Activated T-cell treated with anti-CD3 and anti-CD28 coated beads for 1 hour (primary cell): ENCODE results near the gene SLC2A13.
"Not testable (repeated sequence)": the region's sequence is repeated elsewhere in the genome, so short reads cannot be mapped to it uniquely, and the experiment has no call there.

Experiments
- DNase-seq: peaks from one replicate; pipeline ENCODE4 v3.0.0-alpha.2; 2020; ENCODE audit warnings: low read depth

The SLC2A13 gene

DNA sequence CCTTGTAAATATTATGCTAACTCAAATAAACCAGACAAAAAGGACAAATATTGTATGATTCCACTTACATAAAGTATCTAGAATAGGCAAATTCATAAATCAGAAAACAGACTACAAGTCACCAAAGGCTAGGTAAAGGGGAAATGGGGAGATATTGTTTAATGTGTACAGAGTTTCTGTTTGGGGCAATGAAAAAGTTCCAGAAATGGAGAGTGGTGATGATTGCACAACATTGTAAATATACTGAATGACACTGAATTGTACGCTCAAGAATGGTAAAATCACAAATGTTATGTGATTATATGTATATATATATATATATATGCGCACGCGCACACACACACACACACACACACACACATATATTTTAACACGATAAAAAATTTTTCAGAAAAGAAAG is 182.5 kb downstream of the SLC2A13 start:
- no peak for DNase-seq

DNA sequence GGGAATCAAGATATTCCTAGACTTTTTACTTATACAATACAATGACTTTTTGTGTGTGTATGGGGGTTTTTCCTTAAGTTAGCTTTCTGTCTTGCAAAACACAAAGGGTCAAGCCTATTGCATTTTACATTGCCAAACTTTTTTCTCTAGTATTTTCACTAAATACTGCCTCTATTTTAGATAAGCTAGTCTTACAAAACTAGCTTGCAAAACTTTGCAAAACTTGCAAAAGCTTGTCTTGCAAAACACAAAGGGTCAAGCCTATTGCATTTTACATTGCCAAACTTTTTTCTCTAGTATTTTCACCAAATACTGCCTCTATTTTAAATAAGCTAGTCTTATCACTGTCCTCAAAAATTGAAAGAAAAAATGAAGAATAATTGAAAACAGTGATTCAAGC is 183.3 kb downstream of the SLC2A13 start:
- not testable (repeated sequence) for DNase-seq

DNA sequence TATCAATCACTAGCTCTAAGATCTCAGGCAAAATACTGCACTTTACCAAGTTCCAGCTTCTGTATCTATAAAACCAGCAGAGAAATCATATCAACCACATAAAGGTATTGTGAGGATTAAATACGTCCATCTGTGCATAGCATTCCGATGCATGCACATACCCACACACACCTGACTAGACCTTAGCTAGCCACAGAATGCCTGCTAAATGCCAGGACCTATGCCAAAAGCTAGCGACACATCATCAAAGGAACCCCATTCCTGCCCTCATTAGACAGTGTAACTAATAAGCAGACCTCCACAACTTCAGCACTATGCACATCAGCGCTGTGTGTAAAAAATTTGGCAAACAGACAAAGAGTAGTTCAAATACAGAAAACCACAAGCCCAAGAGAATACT is 185.2 kb downstream of the SLC2A13 start:
- no peak for DNase-seq

DNA sequence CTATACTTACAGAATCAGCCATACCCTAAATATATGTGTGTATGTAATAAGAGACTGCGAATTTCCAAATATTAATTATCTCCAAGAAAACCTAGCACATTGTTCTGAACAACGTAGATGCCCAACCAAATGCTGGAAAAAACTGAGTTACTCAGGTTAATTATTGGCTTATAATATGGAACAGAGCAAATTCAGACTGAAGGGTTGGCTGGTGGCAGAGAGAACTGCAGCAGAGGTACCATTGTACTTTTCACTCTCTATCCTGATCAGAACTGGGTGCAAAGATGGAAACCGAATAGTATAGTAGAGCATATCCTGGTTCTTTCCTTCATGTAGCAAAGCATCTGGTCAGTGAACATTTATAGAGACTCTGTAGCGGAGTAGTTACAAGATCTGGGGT is 185.7 kb downstream of the SLC2A13 start:
- no peak for DNase-seq

DNA sequence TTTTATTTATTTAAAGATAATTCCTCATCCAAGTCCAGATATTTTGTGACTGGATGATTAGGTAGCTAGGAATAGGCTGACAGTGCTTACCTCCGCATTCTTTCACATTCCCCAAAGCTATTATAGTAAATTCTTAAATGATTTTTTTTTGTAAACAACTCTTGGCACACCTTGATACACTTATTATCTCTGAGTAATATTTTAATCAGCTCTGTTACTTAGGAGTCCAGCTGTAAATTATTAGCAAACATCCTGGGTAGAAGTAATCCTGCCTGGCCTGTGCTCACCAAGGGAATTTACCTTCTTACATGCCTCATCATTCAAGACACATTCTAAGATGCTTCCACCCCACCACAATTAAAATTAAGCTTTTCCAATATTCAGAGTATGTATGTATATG is 186.1 kb downstream of the SLC2A13 start:
- no peak for DNase-seq

DNA sequence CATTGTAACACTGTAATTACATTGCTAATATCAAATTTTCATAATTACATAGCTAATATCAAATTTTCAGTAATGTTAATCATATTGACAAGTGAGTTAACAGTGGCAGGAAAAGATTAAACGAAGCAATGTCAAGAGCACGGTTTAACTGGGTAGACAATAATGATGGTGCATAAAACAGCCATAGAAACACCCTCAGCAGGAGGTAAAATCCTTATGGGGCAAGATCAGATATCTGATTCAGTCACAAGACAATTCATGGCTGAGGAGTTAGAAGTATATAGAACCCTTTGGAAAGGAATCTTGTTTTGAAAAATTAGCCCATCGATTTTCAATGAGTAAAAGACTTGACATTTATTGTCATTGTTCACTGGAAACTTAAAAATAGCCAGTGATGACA is 190.6 kb downstream of the SLC2A13 start:
- no peak for DNase-seq

DNA sequence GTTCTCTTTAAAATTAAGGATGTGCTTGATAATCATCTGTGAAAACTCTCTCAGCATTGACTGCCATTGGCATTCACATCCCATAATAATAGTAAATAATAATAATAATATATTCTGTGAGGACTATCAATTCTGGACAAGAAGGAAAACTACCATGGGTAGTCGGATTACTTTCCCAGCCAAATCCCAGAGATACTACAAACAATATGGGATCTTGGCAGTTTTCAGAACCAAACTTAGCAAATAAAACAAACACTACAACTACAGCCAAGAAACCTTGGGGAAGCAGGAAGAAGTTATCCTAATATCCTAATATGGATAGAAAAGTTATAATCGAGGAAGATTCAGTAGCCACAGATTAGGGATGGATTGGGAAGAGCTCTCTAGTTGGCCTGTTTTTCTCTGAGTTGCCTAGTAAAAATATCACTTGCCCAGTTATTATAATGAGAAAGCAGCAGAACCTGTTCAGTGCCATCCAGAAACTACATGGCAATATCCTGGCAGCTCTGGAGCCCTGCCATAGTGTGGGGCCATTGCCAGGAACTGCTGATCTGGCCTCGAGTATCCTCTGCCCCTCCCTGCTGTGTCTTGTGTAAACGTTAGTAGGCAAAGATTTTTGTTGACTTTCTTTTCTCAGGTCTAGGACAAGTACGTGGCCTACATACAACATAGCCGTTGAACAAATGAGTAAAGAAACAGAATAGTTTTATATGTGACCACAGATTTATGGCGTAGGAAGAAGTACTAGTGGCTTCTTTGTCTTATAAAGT is 193.5 kb downstream of the SLC2A13 start:
- no peak for DNase-seq

DNA sequence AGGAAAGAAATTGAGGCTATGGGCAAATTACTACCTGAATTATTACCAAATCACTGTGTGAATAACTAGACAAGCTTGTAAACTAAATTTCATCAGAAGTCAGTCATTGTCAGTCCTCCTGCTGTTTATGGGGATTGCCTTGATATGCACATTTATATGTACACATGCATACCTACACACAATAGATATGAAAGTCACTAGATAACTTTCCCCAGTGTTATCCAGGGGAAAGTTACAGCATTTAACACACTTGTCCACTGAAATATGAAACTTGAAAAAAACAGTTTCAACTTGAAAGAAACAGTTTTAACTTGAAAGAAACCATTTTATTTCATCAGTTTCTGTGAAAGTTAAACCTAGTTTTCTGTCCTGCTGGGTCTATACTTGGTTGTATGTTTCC is 199.6 kb downstream of the SLC2A13 start:
- no peak for DNase-seq

DNA sequence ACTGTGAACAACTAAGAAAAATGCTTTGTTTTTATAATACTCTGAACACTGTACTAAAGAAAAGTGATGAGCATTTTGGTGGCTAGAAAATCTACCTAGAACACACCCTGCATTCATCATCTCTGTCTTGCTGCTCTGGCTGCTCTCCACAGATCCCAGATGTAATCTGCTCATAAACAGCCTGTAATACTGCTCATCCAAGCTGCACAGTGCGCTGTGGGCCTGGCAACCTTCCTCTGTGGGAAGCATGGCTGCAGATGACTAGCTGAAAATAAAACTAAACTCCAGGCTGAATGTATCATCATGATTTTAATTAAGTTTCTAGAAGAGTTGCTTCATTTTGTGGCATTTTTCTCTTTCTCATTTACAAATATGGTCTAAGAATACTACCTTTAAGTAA is 200.7 kb downstream of the SLC2A13 start:
- no peak for DNase-seq

DNA sequence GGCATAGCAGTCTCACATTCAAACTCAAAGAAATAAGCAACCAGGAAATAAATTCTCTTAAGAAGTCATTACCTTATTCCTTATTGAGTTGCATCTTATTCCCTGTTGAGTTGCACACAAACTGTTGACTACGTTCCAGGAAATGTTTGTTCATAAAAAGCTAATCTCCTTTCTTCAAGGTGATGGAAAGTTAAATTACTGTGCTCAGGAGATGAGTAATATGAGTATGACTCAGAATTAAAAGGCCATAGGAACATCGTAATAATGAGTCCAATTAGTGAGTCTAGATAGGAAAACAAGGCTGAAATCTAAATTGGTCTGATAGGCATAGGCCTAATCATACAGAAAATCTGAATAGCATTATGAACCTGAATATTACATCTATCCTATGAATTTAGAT is 203.1 kb downstream of the SLC2A13 start:
- DNase-seq: no peak

DNA sequence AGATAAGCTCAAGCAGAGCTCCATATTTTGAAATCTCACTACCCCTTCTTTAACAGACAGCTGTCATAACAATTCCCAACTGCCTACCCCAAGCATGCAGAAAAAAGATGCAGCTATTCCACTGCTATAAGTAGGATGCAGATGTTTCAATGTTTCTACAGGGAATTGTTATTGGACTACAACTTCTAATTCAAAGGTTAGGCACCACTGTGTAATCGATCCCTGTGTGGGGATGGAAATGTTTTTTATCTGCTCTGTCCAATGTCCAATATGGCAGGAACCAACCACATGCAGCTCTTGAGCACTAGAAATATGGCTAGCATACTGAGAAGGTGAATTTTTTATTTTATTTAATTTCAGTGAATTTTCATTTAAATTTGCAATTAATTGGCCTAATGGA is 208.6 kb downstream of the SLC2A13 start:
- no peak for DNase-seq

DNA sequence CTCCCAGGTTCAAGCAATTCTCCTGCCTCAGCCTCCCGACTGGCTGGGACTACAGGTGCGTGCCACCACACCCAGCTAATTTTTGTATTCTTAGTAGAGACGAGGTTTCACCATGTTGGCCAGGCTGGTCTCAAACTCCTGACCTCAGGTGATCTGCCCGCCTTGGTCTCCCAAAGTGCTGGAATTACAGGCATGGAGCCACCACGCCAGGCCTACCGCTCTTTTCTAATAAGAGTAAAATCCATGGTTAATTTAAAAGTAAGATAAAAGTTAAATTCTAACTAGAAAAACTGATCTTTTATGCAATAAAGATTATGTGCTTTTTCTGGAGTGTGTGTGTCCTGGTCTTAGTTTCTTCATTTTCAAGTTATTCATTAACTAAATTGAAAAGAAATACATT is 212.5 kb downstream of the SLC2A13 start:
- not testable (repeated sequence) for DNase-seq

DNA sequence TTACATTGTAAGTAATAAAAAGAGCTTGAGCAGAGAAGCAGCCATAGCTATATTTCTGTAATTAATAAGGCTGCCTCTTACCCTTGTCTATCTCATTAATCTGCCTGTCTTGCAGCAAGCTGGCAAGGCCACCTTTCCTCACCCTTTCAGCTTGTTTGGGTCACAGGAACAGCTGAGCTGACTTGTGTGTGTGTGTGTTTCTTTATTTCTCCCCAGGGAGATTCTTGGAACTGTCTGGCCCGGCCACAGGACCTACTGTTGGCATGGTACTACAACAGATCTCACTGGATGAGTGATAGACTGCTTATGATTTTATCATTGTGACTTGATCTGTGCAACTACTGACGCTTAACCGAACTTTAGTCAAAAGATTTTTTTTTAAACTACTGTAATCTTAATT is 213.7 kb downstream of the SLC2A13 start:
- no peak for DNase-seq

DNA sequence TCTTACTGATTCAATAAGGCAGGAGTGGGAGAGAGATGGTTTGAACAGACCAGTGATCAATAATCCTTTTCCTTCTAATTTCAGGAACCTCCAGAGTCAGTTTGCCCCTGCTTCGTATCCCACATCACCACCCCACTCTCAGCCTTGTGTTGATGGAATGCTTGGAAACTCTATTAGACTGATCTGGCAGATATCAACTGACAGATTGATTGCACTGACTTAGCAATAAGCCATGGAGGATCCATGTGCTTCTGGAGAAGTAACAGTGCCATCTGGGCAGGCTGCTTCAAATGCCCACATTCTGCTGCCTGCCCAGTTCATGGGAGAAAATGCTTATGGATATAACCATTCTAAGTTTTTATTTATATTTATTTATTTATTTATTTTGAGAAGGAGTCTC is 218.0 kb downstream of the SLC2A13 start:
- no peak for DNase-seq

DNA sequence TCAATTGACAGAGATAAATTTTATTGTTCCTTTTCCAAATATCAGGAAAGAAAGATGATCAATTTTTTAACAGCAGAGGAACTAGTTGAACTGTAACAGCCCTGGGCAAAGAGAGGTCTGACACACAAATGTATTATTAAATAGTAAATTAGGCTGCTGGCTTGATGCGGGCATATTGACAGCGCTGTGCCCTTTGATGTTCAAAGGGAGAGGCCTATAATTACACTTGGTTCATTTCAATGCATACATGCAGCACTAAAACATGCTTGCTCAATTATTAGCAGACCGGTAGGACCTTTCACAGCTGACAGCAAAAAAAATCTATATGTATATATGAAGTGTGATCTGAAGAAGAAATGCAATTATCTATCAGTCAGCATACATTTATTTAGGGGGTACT is 219.8 kb downstream of the SLC2A13 start:
- DNase-seq: no peak

DNA sequence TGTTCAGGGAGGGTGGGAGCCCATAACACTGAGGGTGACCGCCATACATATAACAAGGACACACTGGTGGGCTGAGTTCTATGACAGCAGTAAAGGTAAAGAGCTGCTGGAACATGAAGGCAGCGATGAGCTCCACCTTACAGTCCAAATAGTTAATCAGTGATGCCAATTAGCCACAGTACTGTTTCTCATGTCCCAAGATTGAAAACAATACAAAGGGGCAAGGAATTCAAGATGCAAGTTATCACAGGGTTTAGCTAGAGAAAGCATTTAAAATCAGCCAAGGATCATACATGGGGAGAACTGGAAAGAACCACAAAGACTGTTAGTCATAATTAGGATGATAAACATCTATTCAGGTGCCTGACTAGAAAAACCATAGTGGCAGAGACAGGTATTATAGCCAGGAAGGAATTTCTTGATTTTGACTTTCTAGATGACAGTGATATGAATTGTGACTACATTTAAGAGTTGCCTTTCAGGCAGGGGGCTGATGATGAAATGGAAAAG is 221.2 kb downstream of the SLC2A13 start:
- DNase-seq: no peak

DNA sequence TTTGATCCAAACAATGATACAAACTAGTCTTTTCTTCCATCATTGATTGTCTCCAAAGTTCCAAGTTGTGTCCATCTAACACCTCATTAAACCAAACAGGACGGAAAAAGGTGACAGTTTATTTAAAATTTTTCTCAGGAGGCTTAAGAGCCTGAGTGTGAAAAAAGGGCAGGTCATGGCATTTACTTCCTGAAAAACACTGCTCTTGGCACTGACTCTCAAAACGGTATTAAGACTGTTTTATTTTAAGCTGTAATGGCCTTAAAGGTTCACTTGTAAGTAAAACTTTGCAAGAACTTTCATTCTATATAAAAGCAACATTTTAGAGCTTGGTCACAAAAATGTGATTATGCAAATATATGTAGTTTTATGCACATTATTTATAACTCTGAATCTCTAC is 222.5 kb downstream of the SLC2A13 start:
- DNase-seq: no peak

DNA sequence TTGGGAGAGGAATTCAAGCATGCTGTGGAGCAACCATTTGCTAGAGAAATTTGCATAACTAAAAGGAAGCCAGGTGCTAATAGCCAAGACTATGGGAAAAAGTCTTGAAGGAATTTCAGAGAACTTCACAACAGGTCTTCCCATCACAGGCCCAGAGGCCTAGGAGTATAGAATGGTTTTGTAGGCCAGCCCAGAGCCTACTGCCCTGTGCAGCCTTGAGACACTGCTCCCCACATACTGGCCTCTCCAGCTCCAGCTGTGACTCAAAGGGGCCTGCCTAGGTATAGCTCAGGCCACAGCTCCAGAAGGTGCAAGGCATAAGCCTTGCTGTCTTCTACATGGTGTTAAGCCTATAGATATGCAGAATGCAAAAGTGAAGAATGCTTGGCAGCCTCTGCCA is 227.1 kb downstream of the SLC2A13 start:
- DNase-seq: no peak

DNA sequence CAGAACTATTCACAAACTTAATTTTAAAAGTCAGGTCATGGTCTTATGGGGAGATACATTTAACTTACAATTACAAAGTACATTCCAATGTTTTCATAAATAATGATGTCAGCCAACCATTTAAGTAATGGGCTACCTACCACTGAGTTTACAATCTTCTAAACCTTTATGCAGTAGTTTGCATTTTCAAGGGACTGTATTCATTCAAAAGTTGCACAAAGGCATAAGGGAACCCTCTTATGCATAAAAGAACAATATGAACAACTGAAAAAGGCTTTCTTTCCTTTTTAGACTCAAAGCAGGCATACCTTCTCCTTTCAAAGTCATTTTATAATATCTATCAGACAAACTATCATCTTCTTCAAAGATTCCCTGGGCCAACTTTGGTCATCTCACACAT is 230.2 kb downstream of the SLC2A13 start:
- DNase-seq: no peak

DNA sequence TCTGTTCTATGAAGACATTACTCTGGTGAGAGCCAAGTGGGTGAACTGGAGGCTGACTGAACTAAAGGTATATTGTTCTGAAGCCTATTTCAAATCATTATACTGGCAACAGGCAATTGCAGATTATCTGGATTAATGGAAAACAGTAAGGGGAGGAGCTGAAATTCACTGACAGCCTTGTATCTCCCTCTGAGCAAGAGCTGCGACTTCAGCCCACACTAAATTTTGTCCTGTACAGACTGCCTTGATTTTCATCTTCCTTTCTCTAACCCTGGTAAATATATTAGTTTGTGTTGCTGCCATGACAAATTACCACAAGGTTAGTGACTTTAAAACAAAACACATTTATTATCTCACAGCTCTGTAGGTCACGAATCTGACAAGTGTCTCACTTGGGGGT is 231.1 kb downstream of the SLC2A13 start:
- no peak for DNase-seq

DNA sequence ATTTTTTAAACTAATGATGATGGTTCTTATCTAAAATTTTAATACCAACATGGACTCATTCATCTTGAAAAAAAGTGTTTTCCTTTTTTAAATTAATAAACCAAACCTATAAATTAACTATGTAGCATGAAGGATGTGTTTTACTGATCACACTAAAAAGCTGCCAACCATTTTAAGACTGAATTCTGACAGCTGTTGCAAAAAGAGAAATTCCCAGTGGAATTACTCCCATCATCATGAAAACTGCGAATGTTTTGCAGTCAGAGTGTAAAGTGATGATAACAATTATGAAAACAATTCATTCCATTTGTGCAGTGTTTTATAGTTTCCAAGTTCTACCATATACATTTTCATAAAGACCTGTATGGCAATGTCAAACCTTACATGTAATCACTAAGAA is 232.8 kb downstream of the SLC2A13 start:
- no peak for DNase-seq

DNA sequence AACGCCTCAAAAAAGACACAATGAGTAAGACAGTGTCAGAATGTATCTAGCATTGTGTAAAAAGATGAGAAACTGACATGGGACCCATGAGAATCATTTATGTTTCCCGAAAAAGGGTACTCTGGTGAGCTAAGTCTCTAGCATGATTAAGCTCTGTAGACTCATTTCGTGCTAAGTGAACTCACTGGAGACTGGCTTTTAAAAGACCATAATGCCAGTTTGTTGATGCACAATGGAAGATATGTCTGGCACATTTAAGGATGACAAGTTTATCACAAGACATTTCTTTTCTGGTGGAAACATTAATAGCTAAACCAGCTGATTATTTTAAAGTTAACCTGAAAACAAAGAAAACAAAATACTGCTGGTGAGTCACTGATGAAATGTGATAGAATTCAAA is 233.5 kb downstream of the SLC2A13 start:
- no peak for DNase-seq

DNA sequence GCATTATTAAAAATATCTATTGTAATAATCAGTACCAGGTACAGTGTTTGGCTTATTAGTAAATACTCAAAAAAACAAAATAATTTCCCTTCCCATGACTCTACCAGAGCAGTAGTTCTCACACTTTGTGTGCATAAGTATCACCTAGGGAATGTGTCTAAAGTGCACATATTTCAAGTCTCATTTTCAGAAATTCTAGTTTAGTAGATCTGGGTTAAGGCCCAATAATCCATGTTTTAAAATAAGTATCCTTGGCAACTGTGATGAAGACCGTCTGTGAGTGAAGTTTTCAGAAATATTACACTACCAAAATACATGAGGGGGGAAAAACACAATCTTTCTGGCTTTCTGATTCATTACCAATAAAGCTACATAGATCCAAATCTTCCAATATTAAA is 237.6 kb downstream of the SLC2A13 start:
- DNase-seq: no peak

DNA sequence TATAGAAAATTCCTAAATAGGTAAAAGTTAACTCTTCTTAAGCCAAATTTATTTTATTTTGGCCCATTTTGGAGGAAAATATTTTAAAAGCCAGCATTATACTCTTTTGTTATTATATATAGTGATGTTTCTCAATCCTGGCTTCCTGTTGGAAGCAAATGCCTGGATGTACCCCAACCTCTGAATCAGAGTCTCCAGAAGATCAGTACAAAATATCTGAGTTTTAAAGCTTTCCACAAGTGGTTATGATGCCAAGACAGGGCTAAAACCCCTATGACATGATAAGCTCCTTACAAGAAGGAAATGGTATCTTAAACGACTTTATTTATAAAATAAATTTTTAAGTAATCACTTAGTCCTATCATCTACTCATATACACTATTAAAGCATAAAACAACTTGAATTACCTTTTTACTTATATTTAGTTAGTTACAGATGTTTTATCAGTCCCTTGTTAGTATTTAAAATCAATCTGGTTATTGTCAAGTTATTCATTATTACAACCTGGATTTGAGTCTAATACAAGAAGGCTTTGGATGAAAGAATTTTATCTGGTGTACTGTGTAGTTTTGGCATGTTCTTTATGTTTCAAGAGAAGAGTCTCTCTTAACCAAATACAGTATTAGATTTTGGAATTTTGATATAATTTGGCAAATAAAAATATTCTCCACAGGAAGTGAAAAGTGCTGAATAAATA is 238.1 kb downstream of the SLC2A13 start:
- DNase-seq: no peak
